Coronary artery (tissue), 2 donors: ENCODE results near the gene INPP5D.

Source experiments
- DNase-seq: peaks from one replicate; pipeline ENCODE4 v3.0.0-alpha.2; 2017; ENCODE audit warnings: low spot score
- H3K27ac ChIP-seq, 2 donors: fragments of 200-600 bp; sonication (generic); one replicate each; pipeline ENCODE4 v1.5.1; 2016 to 2019
- H3K4me3 ChIP-seq: fragments of 200-600 bp; sonication (generic); 2 replicates; pipeline ENCODE4 v1.5.1; 2016; ENCODE audit warnings: mild to moderate bottlenecking, moderate library complexity
- CTCF ChIP-seq: fragments of 200-600 bp; sonication (generic); IDR thresholded peaks from one replicate; pipeline ENCODE4 v1.5.1; 2019; ENCODE audit warnings: antibody characterized with exemption

INPP5D gene

GRCh38 chr2:233131936-233132720, 72.0 kb downstream of the INPP5D start:
- no peak for TF ChIP-seq CTCF
- Histone ChIP-seq H3K27ac (no peak overlapping the region), H3K4me3 (no peak overlapping the region)
- DNase-seq: no peak

GRCh38 chr2:233133239-233133638, 73.1 kb downstream of the INPP5D start:
- H3K27ac ChIP-seq: no peak overlapping the region
- H3K4me3 ChIP-seq: no peak overlapping the region
- no peak for DNase-seq
- TF ChIP-seq CTCF: no peak

GRCh38 chr2:233135421-233135820, 75.3 kb downstream of the INPP5D start:
- Histone ChIP-seq H3K27ac (no peak overlapping the region), H3K4me3 (no peak overlapping the region)
- TF ChIP-seq CTCF: no peak
- DNase-seq: no peak

- TF ChIP-seq CTCF: no peak
- DNase-seq: no peak
These were observed 76.9 kb downstream of the INPP5D start for GRCh38 chr2:233137040-233137439.

GRCh38 chr2:233140077-233140585, 80.0 kb downstream of the INPP5D start:
- no peak for TF ChIP-seq CTCF
- Histone ChIP-seq H3K4me3 (no peak overlapping the region), H3K27ac (no peak overlapping the region)
- no peak for DNase-seq

More at GRCh38 chr2:233137040-233137439, 76.9 kb downstream of the INPP5D start:
- Histone ChIP-seq H3K27ac (no peak overlapping the region), H3K4me3 (no peak overlapping the region)

DNA sequence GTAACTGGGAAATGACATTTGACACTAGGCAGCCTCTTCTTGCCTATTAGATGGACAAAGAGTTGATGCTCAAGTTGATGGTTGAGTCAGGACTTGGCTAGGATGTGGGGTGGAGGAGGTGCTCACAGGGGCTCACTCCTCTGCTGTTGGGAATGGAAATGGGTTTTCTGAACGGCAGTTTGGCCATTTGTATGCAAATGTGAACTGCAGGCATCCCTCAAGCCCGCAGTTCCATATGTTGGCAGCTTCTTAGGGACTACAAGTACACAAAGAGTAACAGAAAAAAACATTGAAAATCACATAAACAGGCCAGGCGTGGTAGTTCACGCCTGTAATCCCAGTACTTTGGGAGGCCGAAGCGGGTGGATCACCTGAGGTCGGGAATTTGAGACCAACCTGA, 80.8 kb downstream of the INPP5D start:
- H3K27ac ChIP-seq: no peak overlapping the region
- no peak for DNase-seq
- TF ChIP-seq CTCF: no peak
- H3K4me3 ChIP-seq: no peak overlapping the region

DNA sequence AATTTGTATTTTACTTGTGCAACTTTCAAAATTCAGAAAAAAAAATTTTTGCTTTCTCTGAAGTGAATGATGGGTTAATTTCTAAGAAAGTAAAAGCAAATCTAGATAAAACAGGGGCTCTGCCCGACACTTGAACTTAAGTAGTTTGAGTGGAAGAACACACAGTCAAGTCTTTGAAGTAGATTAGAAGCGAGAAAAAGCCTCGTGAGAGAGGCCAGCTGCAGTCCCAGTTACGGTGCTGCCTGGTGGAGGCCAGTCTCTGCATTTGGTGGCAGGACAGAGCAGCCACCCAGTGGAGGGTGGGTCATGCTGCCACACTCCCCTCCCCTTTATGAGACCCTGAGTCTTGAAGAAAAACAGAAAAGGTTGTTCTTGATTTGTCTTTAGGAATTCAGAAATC, 81.8 kb downstream of the INPP5D start:
- H3K27ac ChIP-seq: no peak overlapping the region
- no peak overlapping the region for H3K4me3 ChIP-seq
- no peak for TF ChIP-seq CTCF
- no peak for DNase-seq
